ENCODE data around the gene ANKRD6. TPM values are rescaled to one million over a fixed set of nuclear protein-coding genes. Genes with fewer than 3 reads are reported as not detected.
"Not testable (repeated sequence)": the region's sequence is repeated elsewhere in the genome, so short reads cannot be mapped to it uniquely, and the experiment has no call there.

Gene ANKRD6
- 2.2 TPM in 2 replicates for total RNA-seq

DNA sequence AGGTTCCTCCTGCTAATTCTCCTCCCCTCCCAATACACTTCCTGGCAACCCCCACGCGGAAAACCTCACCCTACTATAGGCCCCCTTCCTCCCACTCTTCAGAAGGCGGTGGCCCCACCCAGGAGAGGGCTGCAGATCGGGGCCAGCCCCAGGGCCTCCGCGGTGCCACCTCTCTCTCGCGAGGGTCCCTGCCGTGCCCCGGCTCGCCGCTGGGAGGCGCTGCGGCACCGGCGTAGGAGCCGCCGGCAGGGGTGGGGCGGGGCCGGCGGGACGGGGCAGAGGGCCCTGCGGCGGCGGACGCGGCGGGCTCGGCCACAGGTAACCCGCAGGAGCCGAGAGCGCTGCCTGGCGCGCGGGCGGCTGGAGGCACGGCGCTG lies at the start of gene ANKRD6:
ANKRD6 (plus strand) TSS at position 278 of the 377 bp plus-strand sequence. CDS start 133,825 bp downstream, outside the sequence.
- H3K4me3 Mint-ChIP-seq (ENCODE audit: low read depth), result peak within 1 kb of the TSS; percentile 79
- H3K27ac Mint-ChIP-seq, result peak within 1 kb of the TSS; percentile 20
- peaks cover 55% of the 10 kb centered on the region for H3K27me3 Mint-ChIP-seq (ENCODE audit: low read depth)
- no peaks in the 10 kb centered on the region for H3K9me3 Mint-ChIP-seq
- intact Hi-C loops (cut with micrococcal nuclease), result loop anchor here (1.0 to 5.0 kb wide), 6 partner anchors 20 to 451 kb away; partner anchors contain the start of genes LYRM2 and RRAGD
- peak; percentile 73 for DNase-seq (ENCODE audit: low spot score)
- H3K36me3 Mint-ChIP-seq (ENCODE audit: low read depth), result no peaks in the 10 kb centered on the region
- peaks cover 14% of the 10 kb centered on the region for H3K4me1 Mint-ChIP-seq (ENCODE audit: low read depth)

DNA sequence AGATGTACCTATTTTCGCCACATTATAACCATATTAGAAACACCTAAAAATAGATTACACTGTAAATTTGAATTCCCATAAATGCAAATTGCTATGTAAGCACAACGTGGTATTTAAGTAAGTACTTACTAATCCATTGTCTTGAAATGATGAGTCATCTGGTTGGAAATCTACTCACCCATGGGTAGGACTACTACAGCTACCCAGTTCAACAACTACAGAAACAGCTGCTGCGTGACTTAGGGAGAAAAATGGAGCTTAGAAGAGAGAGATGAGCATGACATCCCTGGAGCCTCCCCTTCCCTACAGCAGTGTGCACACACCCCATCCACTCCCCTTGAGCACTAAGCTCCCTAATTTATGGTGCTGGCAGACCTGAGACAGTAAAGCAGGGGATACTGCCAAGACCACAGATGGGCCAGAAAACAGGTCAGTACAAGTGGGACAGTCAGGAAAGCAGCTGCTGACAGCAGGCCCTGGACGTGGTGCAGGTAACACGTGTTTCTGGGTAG lies 47.7 kb upstream of the ANKRD6 start:
- no peaks in the 10 kb centered on the region for H3K9me3 Mint-ChIP-seq
- no peaks in the 10 kb centered on the region for H3K27me3 Mint-ChIP-seq (ENCODE audit: low read depth)
- no peaks in the 10 kb centered on the region for H3K36me3 Mint-ChIP-seq (ENCODE audit: low read depth)
- H3K4me3 Mint-ChIP-seq (ENCODE audit: low read depth), result no peak overlapping the region
- H3K4me1 Mint-ChIP-seq (ENCODE audit: low read depth), result peaks cover 8% of the 10 kb centered on the region
- intact Hi-C loops (cut with micrococcal nuclease), result no loop called here
- no peak for DNase-seq (ENCODE audit: low spot score)
- H3K27ac Mint-ChIP-seq, result no peak overlapping the region

DNA sequence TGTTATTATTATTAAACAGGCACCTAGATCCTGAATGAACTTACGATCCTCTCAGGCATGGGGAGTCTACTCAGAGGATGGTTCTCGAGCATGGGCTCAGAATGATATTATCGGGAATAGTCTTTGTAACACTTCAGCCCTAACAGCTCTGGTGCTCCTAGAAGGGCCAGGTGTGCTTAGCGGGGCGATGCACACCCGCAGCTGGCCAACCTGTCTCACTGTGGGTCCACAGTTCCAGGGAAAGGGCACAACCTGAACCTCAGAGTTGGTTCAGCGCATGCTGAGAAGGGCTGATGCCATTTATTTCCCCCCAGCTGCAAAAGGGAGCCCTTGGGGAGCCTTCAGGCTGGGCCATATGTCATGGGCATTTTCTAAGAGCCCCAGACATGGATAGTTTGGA lies 47.1 kb upstream of the ANKRD6 start:
- peaks cover 6% of the 10 kb centered on the region for H3K4me1 Mint-ChIP-seq (ENCODE audit: low read depth)
- H3K27me3 Mint-ChIP-seq (ENCODE audit: low read depth), result no peaks in the 10 kb centered on the region
- no peak overlapping the region for H3K27ac Mint-ChIP-seq
- no peak overlapping the region for H3K4me3 Mint-ChIP-seq (ENCODE audit: low read depth)
- H3K9me3 Mint-ChIP-seq, result no peaks in the 10 kb centered on the region
- H3K36me3 Mint-ChIP-seq (ENCODE audit: low read depth), result no peaks in the 10 kb centered on the region
- intact Hi-C loops (cut with micrococcal nuclease), result no loop called here
- no peak for DNase-seq (ENCODE audit: low spot score)

DNA sequence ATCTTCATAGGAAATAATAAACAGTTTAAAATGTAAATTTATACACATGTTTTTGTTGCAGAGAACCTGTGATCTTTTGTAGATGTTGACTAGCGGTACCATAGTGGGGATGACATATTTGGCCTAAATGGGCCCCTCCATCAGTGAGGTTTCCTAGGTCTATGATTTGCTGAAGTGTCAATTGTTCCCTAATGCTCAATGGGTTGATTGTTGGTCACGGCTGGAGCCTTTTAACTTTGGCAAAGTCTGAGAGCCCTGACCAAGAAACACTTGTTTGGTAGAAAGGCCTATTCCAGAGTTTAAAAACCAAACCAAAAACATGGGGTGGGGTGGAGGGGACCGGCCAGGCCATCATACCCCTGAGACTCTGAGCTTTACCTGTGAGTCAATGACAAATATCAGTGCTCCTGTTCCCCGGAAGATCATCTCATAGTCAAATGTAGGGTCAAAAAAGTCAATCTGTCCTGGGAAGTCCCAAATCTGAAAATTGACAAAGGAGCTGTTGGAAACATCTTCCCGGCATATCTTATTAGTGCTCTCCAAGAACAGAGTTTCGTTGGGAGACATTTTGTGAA lies 45.9 kb upstream of the ANKRD6 start:
- no peak overlapping the region for H3K4me3 Mint-ChIP-seq (ENCODE audit: low read depth)
- H3K9me3 Mint-ChIP-seq, result no peaks in the 10 kb centered on the region
- no peak for DNase-seq (ENCODE audit: low spot score)
- H3K4me1 Mint-ChIP-seq (ENCODE audit: low read depth), result peaks cover 6% of the 10 kb centered on the region
- no peaks in the 10 kb centered on the region for H3K36me3 Mint-ChIP-seq (ENCODE audit: low read depth)
- H3K27ac Mint-ChIP-seq, result no peak overlapping the region
- intact Hi-C loops (cut with micrococcal nuclease), result no loop called here
- H3K27me3 Mint-ChIP-seq (ENCODE audit: low read depth), result no peaks in the 10 kb centered on the region

DNA sequence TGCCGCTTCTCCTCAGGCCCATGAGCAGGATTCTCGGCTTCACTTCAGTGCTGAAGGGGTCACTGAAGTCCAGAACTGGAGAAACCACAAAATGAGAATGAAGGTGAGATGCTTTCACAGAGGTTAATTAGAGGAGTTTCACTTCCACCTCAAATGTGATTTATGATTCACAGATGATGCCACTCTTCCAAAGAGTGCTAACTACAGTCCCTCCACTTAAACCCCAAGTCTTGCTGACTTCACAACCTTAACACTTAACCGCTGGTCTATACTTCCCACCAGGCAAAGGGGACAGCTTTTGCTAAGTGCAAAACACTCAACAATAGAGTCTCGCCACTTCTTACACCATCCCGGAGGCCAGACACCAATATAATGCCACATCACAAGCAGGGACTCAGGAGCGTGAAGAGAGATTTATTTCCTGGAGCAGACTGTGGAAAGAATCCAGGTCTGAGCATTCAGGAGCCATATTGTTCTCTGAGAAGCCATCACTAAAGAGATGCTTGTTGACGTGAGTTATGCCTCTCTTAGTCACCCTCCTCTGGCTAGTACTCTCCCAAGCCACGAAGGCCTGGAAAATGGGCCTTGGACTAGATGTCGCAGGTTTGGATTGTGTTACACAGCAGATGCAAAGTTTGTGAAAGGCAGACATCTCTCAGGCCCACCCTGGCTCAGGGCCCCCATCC lies 45.3 kb upstream of the ANKRD6 start:
- Mint-ChIP-seq H3K27ac (no peak overlapping the region), H3K27me3 (ENCODE audit: low read depth) (no peaks in the 10 kb centered on the region), H3K36me3 (ENCODE audit: low read depth) (no peaks in the 10 kb centered on the region), H3K4me1 (ENCODE audit: low read depth) (peaks cover 6% of the 10 kb centered on the region), H3K4me3 (ENCODE audit: low read depth) (no peak overlapping the region), H3K9me3 (no peaks in the 10 kb centered on the region)
- intact Hi-C loops (cut with micrococcal nuclease), result no loop called here
- DNase-seq (ENCODE audit: low spot score), result no peak

DNA sequence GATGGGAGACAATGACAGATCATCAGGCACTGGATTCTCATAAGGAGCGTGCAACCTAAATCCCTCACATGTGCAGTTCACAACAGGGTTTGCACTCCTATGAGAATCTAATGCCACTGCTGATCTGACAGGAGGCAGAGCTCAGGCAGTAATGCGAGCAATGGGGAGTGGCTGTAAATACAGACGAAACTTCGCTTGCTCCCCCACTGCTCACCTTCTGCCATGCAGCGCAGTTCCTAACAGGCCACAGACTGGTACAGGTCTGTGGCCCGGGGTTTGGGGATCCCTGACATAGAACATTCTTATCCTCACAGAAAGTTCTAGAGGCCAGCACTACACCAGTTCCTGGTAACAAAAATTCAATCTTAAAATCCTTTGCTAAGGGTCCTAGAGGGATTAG lies 44.1 kb upstream of the ANKRD6 start:
- Mint-ChIP-seq H3K27ac (no peak overlapping the region), H3K36me3 (ENCODE audit: low read depth) (peaks cover 4% of the 10 kb centered on the region), H3K9me3 (peaks cover 6% of the 10 kb centered on the region), H3K4me3 (ENCODE audit: low read depth) (no peak overlapping the region), H3K4me1 (ENCODE audit: low read depth) (peaks cover 11% of the 10 kb centered on the region), H3K27me3 (ENCODE audit: low read depth) (peaks cover 8% of the 10 kb centered on the region)
- intact Hi-C loops (cut with micrococcal nuclease), result no loop called here
- no peak for DNase-seq (ENCODE audit: low spot score)

DNA sequence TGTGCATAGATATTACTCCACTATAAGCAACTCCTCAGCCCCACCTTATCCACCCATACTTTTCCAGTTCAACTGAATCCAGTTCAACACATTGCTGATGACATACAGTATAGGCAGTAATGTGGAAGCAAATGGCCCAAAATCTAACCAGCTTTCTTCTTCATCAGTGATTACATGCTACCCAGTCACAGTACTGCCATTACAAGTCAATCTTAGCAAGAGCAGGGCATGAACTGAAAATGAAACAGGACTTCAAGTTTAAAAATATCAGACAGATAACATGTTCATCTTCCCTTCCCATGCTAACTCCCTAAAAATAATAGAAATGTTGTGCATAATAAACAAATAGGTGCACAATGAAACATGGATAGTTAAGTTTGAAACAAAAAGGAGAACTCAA lies 40.1 kb upstream of the ANKRD6 start:
- intact Hi-C loops (cut with micrococcal nuclease), result no loop called here
- H3K27me3 Mint-ChIP-seq (ENCODE audit: low read depth), result peaks cover 10% of the 10 kb centered on the region
- H3K27ac Mint-ChIP-seq, result no peak overlapping the region
- H3K4me1 Mint-ChIP-seq (ENCODE audit: low read depth), result peaks cover 5% of the 10 kb centered on the region
- peaks cover 7% of the 10 kb centered on the region for H3K9me3 Mint-ChIP-seq
- no peak for DNase-seq (ENCODE audit: low spot score)
- H3K36me3 Mint-ChIP-seq (ENCODE audit: low read depth), result peaks cover 6% of the 10 kb centered on the region
- H3K4me3 Mint-ChIP-seq (ENCODE audit: low read depth), result no peak overlapping the region

DNA sequence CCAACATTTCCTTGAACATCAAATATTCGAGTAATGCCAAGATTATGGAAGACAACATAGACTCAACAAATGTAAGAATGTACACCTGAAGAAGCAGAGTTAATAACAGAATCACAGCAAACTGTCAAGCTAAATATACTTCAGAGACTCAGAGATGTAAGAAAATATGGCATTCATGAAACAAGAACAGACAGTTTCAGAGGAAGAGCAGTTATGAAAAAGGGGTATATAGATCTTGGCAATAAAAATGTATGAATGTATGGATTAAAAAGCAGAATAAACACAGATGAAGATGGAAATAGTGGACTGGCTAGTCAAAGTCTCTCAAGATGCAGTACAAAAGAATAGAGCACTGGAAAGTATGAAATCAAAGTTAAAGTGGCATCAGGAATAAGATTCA lies 39.3 kb upstream of the ANKRD6 start:
- H3K9me3 Mint-ChIP-seq, result peaks cover 7% of the 10 kb centered on the region
- intact Hi-C loops (cut with micrococcal nuclease), result no loop called here
- H3K4me1 Mint-ChIP-seq (ENCODE audit: low read depth), result peaks cover 5% of the 10 kb centered on the region
- peaks cover 6% of the 10 kb centered on the region for H3K36me3 Mint-ChIP-seq (ENCODE audit: low read depth)
- DNase-seq (ENCODE audit: low spot score), result no peak
- no peak overlapping the region for H3K4me3 Mint-ChIP-seq (ENCODE audit: low read depth)
- peaks cover 10% of the 10 kb centered on the region for H3K27me3 Mint-ChIP-seq (ENCODE audit: low read depth)
- no peak overlapping the region for H3K27ac Mint-ChIP-seq

DNA sequence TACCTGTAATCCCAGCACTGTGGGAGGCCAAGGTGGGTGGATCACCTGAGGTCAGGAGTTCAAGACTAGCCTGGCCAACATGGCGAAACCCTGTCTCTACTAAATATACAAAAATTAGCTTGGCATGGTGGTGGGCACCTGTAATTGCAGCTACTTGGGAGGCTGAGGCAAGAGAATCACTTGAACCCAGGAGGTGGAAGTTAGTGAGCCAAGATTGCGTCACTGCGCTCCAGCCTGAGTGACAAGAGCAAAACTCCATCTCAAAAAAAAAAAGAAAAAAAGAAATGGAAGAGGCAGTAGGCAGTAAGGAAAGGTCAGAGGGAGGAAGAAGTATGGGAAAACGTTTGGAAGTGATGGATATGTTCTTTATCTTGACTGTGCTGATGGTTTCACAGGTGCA lies 35.1 kb upstream of the ANKRD6 start:
- H3K36me3 Mint-ChIP-seq (ENCODE audit: low read depth); H3K4me3 Mint-ChIP-seq (ENCODE audit: low read depth); H3K9me3 Mint-ChIP-seq; H3K27ac Mint-ChIP-seq; intact Hi-C loops (cut with micrococcal nuclease); H3K4me1 Mint-ChIP-seq (ENCODE audit: low read depth); DNase-seq (ENCODE audit: low spot score): not testable (repeated sequence)
- peaks cover 10% of the 10 kb centered on the region for H3K27me3 Mint-ChIP-seq (ENCODE audit: low read depth)

DNA sequence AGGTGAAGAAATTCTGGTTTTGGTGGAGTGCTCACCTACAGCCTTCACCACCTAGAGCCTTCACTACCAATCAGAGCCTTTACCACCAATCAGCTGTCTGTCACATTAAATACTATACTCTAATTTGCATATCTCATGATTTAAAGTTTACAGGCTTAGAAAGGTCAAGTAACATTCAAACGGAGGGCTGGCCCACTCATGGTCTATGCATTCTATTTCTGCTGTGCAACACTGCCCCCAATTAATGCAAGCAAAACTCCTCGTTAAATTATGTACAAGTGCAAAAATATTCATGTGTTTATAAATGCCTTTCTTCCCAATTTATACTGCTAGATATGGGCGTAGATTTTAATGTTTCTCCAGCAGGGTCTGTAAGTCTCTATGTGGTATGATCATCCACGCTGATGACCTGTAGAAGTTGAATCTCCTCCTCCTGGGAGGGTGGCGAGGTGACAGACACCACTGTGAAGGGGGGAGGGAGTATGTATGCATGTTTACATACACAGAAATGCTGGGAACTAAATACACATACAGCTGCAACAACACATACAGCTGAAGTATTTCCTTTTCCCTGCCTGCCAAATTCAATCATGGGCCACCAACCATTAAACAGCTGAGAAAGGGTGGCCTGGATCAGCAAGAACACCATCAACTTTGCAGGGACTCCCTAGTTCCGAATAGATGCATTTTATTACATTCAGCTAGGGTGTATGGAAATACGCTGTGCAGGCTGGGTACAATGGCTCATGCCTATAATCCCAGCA lies 34.0 kb upstream of the ANKRD6 start:
- Mint-ChIP-seq H3K9me3 (peaks cover under 1% of the 10 kb centered on the region), H3K36me3 (ENCODE audit: low read depth) (peaks cover 1% of the 10 kb centered on the region), H3K4me1 (ENCODE audit: low read depth) (peaks cover 3% of the 10 kb centered on the region), H3K27ac (no peak overlapping the region), H3K4me3 (ENCODE audit: low read depth) (no peak overlapping the region), H3K27me3 (ENCODE audit: low read depth) (peaks cover 1% of the 10 kb centered on the region)
- DNase-seq (ENCODE audit: low spot score), result no peak
- intact Hi-C loops (cut with micrococcal nuclease), result no loop called here

DNA sequence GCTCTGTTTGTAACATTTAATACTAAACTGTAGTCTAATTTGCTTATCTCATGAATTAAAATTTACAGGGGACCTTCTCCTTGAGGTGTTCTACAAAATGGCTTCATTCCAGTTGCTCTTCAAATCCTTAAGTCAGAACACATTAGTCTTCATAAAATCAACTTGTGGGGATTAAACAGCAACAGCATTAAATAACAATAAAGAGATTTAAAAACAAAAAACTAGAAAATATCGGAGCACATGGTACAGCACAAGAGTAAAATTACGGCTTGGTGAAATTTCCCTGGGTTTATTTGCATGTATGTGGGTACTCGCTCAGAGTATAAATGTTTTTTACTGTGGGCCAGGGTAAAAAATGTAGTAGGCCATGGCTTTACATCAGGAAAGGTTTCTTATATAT lies 32.9 kb upstream of the ANKRD6 start:
- no peaks in the 10 kb centered on the region for H3K36me3 Mint-ChIP-seq (ENCODE audit: low read depth)
- no peak for DNase-seq (ENCODE audit: low spot score)
- intact Hi-C loops (cut with micrococcal nuclease), result no loop called here
- no peak overlapping the region for H3K4me3 Mint-ChIP-seq (ENCODE audit: low read depth)
- peaks cover 3% of the 10 kb centered on the region for H3K4me1 Mint-ChIP-seq (ENCODE audit: low read depth)
- no peaks in the 10 kb centered on the region for H3K9me3 Mint-ChIP-seq
- no peak overlapping the region for H3K27ac Mint-ChIP-seq
- no peaks in the 10 kb centered on the region for H3K27me3 Mint-ChIP-seq (ENCODE audit: low read depth)

DNA sequence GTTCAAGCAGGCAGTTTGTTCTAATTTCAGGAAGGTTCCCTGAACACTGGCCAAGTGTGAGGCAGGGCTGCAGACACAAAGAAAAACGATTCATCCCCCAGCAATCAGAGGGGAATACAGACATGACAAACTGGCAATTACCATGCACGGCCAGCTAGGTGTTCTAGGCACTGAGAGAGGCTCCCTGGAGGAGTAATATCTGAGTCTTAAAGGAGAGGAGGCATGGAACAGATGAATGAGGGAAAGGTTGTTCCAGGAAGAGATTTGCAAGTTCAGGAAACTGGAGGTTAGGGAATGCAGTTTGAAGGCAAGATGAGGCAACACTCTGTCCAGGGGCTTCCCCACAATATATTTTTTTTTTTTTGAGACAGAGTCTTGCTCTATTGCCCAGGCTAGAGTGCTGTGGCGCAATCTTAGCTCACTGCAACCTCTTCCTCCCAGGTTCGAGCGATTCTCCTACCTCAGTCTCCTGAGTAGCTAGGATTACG lies 32.0 kb upstream of the ANKRD6 start:
- no peak for DNase-seq (ENCODE audit: low spot score)
- no peaks in the 10 kb centered on the region for H3K27me3 Mint-ChIP-seq (ENCODE audit: low read depth)
- no peak overlapping the region for H3K4me3 Mint-ChIP-seq (ENCODE audit: low read depth)
- H3K9me3 Mint-ChIP-seq, result no peaks in the 10 kb centered on the region
- no peak overlapping the region for H3K27ac Mint-ChIP-seq
- H3K36me3 Mint-ChIP-seq (ENCODE audit: low read depth), result no peaks in the 10 kb centered on the region
- H3K4me1 Mint-ChIP-seq (ENCODE audit: low read depth), result peaks cover 3% of the 10 kb centered on the region
- intact Hi-C loops (cut with micrococcal nuclease), result no loop called here

DNA sequence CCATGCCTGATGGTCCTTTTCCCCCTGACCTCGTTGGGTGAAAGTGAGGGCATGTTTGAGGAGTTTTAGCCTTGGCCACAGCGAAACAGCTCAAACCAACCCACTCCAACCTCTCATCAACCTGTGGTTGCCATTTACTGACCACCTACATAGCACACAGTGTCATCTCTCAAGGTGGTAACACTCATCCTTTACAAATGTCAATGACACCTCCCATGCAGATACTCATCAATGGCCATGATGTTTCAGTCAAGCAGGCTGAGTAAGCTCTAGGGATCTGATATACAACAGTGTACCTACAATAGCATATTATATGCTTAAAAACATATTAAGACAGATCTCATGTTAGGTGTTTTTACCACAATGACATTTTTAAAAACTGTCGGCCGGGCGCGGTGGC lies 30.2 kb upstream of the ANKRD6 start:
- intact Hi-C loops (cut with micrococcal nuclease), result no loop called here
- Mint-ChIP-seq H3K27ac (no peak overlapping the region), H3K27me3 (ENCODE audit: low read depth) (peaks cover 3% of the 10 kb centered on the region), H3K4me3 (ENCODE audit: low read depth) (no peak overlapping the region), H3K36me3 (ENCODE audit: low read depth) (no peaks in the 10 kb centered on the region), H3K4me1 (ENCODE audit: low read depth) (peaks cover 3% of the 10 kb centered on the region), H3K9me3 (no peaks in the 10 kb centered on the region)
- DNase-seq (ENCODE audit: low spot score), result no peak
